Measurements from ENCODE around the gene NDFIP1. TPM values are rescaled to one million over a fixed set of nuclear protein-coding genes. Genes with fewer than 3 reads are reported as not detected.

Gene NDFIP1
- total RNA-seq, 1 experiment from 2014 or later, result 40.7 TPM

- TF ChIP-seq EZH2 (IDR thresholded peaks at IDR 0.05; ENCODE audit: low read depth), result no peak
- Histone ChIP-seq H2AFZ (no peak overlapping the region), H3K4me3 (no peak overlapping the region), H3K27ac (no peak overlapping the region), H3K4me1 (replicated peaks; ENCODE audit: insufficient read depth) (peaks cover 7% of the 10 kb centered on the region; the same call in 1 of the 2 replicates), H3K9me3 (ENCODE audit: insufficient read depth, low read depth) (no peaks in the 10 kb centered on the region), H4K20me1 (ENCODE audit: insufficient read depth) (no peaks in the 10 kb centered on the region), H3K36me3 (ENCODE audit: low read depth) (no peaks in the 10 kb centered on the region), H3K79me2 (ENCODE audit: low read depth) (no peaks in the 10 kb centered on the region), H3K27me3 (ENCODE audit: insufficient read depth, low read depth) (no peaks in the 10 kb centered on the region), H3F3A (ENCODE audit: insufficient read depth, low read depth) (peaks cover 5% of the 10 kb centered on the region; the same call in 1 of the 2 replicates), H3K9me2 (ENCODE audit: insufficient read depth) (no peaks in the 10 kb centered on the region), H3K4me2 (no peak overlapping the region)
- CTCF ChIA-PET, result interaction anchor here (0.6 kb wide), 2 partner anchors 382 to 486 kb away, joined by 3 to 4 read pairs; no protein-coding TSS in a partner anchor
- BruUV-seq (replicated peaks), result no TSS peak
- intact Hi-C loops (cut with micrococcal nuclease; ENCODE audit: unreplicated experiment), result no loop called here
- DNase-seq, result no peak
- POLR2A ChIA-PET (ENCODE audit: unreplicated experiment), result no interaction called here
Observed at GRCh38 chr5:142164315-142164714, 55.7 kb downstream of the NDFIP1 start.

- H3K4me1 ChIP-seq (replicated peaks; ENCODE audit: insufficient read depth), result peaks cover 28% of the 10 kb centered on the region
- H3K4me3 ChIP-seq, result no peak overlapping the region
- intact Hi-C loops (cut with micrococcal nuclease; ENCODE audit: unreplicated experiment), result loop anchor here (5.0 kb wide), 1 partner anchor 51 kb away; no protein-coding TSS in a partner anchor
- no peaks in the 10 kb centered on the region for H3K9me3 ChIP-seq (ENCODE audit: insufficient read depth, low read depth)
- CTCF ChIA-PET, result no interaction called here
- H4K20me1 ChIP-seq (ENCODE audit: insufficient read depth), result no peaks in the 10 kb centered on the region
- H3F3A ChIP-seq (ENCODE audit: insufficient read depth, low read depth), result peaks cover 13% of the 10 kb centered on the region; the same call in 1 of the 2 replicates
- BruUV-seq (replicated peaks), result no TSS peak
- no peaks in the 10 kb centered on the region for H3K36me3 ChIP-seq (ENCODE audit: low read depth)
- DNase-seq, result no peak
- POLR2A ChIA-PET (ENCODE audit: unreplicated experiment), result no interaction called here
- no peak overlapping the region for H3K27ac ChIP-seq
- no peak overlapping the region for H2AFZ ChIP-seq
- H3K4me2 ChIP-seq, result no peak overlapping the region
- no peaks in the 10 kb centered on the region for H3K9me2 ChIP-seq (ENCODE audit: insufficient read depth)
- no peak for TF ChIP-seq EZH2 (IDR thresholded peaks at IDR 0.05; ENCODE audit: low read depth)
- no peak for TF ChIP-seq CTCF (conservative IDR thresholded peaks at IDR 0.05)
- no peaks in the 10 kb centered on the region for H3K27me3 ChIP-seq (ENCODE audit: insufficient read depth, low read depth)
- H3K79me2 ChIP-seq (ENCODE audit: low read depth), result no peaks in the 10 kb centered on the region
Observed at GRCh38 chr5:142166754-142167153, 58.2 kb downstream of the NDFIP1 start.

GRCh38 chr5:142167458-142167857 is 58.9 kb downstream of the NDFIP1 start:
- H2AFZ ChIP-seq, result no peak overlapping the region
- CTCF ChIA-PET, result interaction anchor here (0.6 kb wide), 2 partner anchors 11 to 12 kb away, joined by 4 read pairs; no protein-coding TSS in a partner anchor
- H3K79me2 ChIP-seq (ENCODE audit: low read depth), result no peaks in the 10 kb centered on the region
- H3F3A ChIP-seq (ENCODE audit: insufficient read depth, low read depth), result peaks cover 13% of the 10 kb centered on the region; the same call in 1 of the 2 replicates
- no peaks in the 10 kb centered on the region for H3K36me3 ChIP-seq (ENCODE audit: low read depth)
- no peaks in the 10 kb centered on the region for H3K9me2 ChIP-seq (ENCODE audit: insufficient read depth)
- POLR2A ChIA-PET (ENCODE audit: unreplicated experiment), result no interaction called here
- no peak overlapping the region for H3K27ac ChIP-seq
- intact Hi-C loops (cut with micrococcal nuclease; ENCODE audit: unreplicated experiment), result loop anchor here (5.0 kb wide), 1 partner anchor 50 kb away; no protein-coding TSS in a partner anchor
- H3K4me2 ChIP-seq, result no peak overlapping the region
- BruUV-seq (replicated peaks), result no TSS peak
- no peak for DNase-seq
- H3K4me1 ChIP-seq (replicated peaks; ENCODE audit: insufficient read depth), result peaks cover 29% of the 10 kb centered on the region
- no peaks in the 10 kb centered on the region for H3K9me3 ChIP-seq (ENCODE audit: insufficient read depth, low read depth)
- no peaks in the 10 kb centered on the region for H3K27me3 ChIP-seq (ENCODE audit: insufficient read depth, low read depth)
- H3K4me3 ChIP-seq, result no peak overlapping the region
- TF ChIP-seq CTCF (conservative IDR thresholded peaks at IDR 0.05) (peak; percentile 31; the same call in 1 of the 2 replicates), EZH2 (IDR thresholded peaks at IDR 0.05; ENCODE audit: low read depth) (no peak)
- no peaks in the 10 kb centered on the region for H4K20me1 ChIP-seq (ENCODE audit: insufficient read depth)

GRCh38 chr5:142168365-142168764 is 59.8 kb downstream of the NDFIP1 start:
- H3K27ac ChIP-seq, result no peak overlapping the region
- no TSS peak for BruUV-seq (replicated peaks)
- DNase-seq, result no peak
- H3K9me2 ChIP-seq (ENCODE audit: insufficient read depth), result no peaks in the 10 kb centered on the region
- intact Hi-C loops (cut with micrococcal nuclease; ENCODE audit: unreplicated experiment), result loop anchor here (5.0 kb wide), 1 partner anchor 49 kb away; no protein-coding TSS in a partner anchor
- peaks cover 13% of the 10 kb centered on the region; the same call in 1 of the 2 replicates for H3F3A ChIP-seq (ENCODE audit: insufficient read depth, low read depth)
- H3K27me3 ChIP-seq (ENCODE audit: insufficient read depth, low read depth), result no peaks in the 10 kb centered on the region
- no peaks in the 10 kb centered on the region for H4K20me1 ChIP-seq (ENCODE audit: insufficient read depth)
- TF ChIP-seq CTCF (conservative IDR thresholded peaks at IDR 0.05) (no peak), EZH2 (IDR thresholded peaks at IDR 0.05; ENCODE audit: low read depth) (no peak)
- POLR2A ChIA-PET (ENCODE audit: unreplicated experiment), result no interaction called here
- CTCF ChIA-PET, result no interaction called here
- H3K9me3 ChIP-seq (ENCODE audit: insufficient read depth, low read depth), result no peaks in the 10 kb centered on the region
- peaks cover 29% of the 10 kb centered on the region for H3K4me1 ChIP-seq (replicated peaks; ENCODE audit: insufficient read depth)
- H3K4me3 ChIP-seq, result no peak overlapping the region
- no peaks in the 10 kb centered on the region for H3K36me3 ChIP-seq (ENCODE audit: low read depth)
- no peak overlapping the region for H3K4me2 ChIP-seq
- no peak overlapping the region for H2AFZ ChIP-seq
- no peaks in the 10 kb centered on the region for H3K79me2 ChIP-seq (ENCODE audit: low read depth)
